HL-60 (cell line): Measurements from ENCODE around the gene DUSP1.

ENCODE experiments used
- DNase-seq, 2 experiments: peaks; one replicate each; pipeline ENCODE4 v3.0.0-alpha.2; 2010 to 2020; ENCODE audit warnings: low read depth in 1 of 2, low spot score in 1 of 2
- H3K27ac ChIP-seq: fragments of 250-450 bp; sonication (Bioruptor Pico); replicated peaks from 2 replicates; pipeline ENCODE4 v1.5.1; 2020; ENCODE audit warnings: mild to moderate bottlenecking, moderate library complexity
- H3K27me3 ChIP-seq: fragments of 250-450 bp; sonication (Bioruptor Pico); 2 replicates; pipeline ENCODE4 v1.5.1; 2021; ENCODE audit warnings: mild to moderate bottlenecking, moderate library complexity; ENCODE audit not compliant: insufficient read depth, poor library complexity, severe bottlenecking
- H3K4me3 ChIP-seq: replicated peaks from 2 replicates; pipeline ENCODE4 v1.5.1; 2011; ENCODE audit warnings: mild to moderate bottlenecking, control low read depth, low read length; ENCODE audit not compliant: insufficient read depth
- GABPA ChIP-seq: IDR thresholded peaks from 2 replicates; pipeline ENCODE4 v1.6.1; 2012; ENCODE audit warnings: low read depth
- POLR2AphosphoS5 ChIP-seq: IDR thresholded peaks from 2 replicates; pipeline ENCODE4 v1.6.1; 2012; ENCODE audit warnings: low read depth
- REST ChIP-seq: IDR thresholded peaks from 2 replicates; pipeline ENCODE4 v1.6.1; 2012; ENCODE audit warnings: low read depth; ENCODE audit not compliant: insufficient replicate concordance
- SPI1 ChIP-seq: IDR thresholded peaks from 2 replicates; pipeline ENCODE4 v1.6.1; 2012; ENCODE audit warnings: low read depth, mild to moderate bottlenecking, borderline replicate concordance
- TF ChIP-seq, protein P1 (sequence below): IDR thresholded peaks from one replicate; pipeline ENCODE4 v1.5.1; 2011; ENCODE audit warnings: low read length, control low read depth, inconsistent platforms; ENCODE audit not compliant: insufficient read depth

The DUSP1 gene

DNA sequence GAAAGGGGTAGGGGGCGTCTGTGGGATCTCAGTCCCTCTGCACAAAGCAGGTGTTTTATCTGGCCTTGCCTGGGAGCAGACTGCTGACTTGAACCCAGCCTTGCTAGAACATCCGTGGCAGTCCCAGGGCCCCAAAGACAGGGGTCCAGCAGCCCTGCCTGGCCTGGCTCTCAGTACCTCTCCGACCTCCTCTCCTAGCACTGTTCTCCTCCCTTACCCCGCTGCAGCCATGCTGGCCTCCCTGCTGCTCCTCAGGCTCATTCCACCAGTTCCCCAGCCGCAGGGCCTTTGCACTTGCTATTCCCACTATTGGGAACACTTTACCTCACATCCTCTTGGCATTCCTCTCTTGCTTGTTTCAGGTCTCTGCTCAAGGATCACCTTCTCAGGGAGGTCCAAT is 45.2 kb downstream of the DUSP1 start:
- no peak overlapping the region for H3K27ac ChIP-seq
- no peak for DNase-seq
- no peak overlapping the region for H3K4me3 ChIP-seq
- no peak for TF ChIP-seq REST
- no peak for TF ChIP-seq GABPA
- no peak for TF ChIP-seq POLR2AphosphoS5
- no peak for TF ChIP-seq SPI1
- TF ChIP-seq, protein P1, sequence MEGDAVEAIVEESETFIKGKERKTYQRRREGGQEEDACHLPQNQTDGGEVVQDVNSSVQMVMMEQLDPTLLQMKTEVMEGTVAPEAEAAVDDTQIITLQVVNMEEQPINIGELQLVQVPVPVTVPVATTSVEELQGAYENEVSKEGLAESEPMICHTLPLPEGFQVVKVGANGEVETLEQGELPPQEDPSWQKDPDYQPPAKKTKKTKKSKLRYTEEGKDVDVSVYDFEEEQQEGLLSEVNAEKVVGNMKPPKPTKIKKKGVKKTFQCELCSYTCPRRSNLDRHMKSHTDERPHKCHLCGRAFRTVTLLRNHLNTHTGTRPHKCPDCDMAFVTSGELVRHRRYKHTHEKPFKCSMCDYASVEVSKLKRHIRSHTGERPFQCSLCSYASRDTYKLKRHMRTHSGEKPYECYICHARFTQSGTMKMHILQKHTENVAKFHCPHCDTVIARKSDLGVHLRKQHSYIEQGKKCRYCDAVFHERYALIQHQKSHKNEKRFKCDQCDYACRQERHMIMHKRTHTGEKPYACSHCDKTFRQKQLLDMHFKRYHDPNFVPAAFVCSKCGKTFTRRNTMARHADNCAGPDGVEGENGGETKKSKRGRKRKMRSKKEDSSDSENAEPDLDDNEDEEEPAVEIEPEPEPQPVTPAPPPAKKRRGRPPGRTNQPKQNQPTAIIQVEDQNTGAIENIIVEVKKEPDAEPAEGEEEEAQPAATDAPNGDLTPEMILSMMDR: no peak
- no peaks in the 10 kb centered on the region for H3K27me3 ChIP-seq

GRCh38 chr5:172725273-172725672 is 45.7 kb downstream of the DUSP1 start:
- Histone ChIP-seq H3K4me3 (no peak overlapping the region), H3K27ac (no peak overlapping the region), H3K27me3 (no peaks in the 10 kb centered on the region)
- no peak for TF ChIP-seq REST
- TF ChIP-seq SPI1: no peak
- TF ChIP-seq, protein P1: no peak
- no peak for TF ChIP-seq GABPA
- no peak for TF ChIP-seq POLR2AphosphoS5
- DNase-seq: no peak

DNA sequence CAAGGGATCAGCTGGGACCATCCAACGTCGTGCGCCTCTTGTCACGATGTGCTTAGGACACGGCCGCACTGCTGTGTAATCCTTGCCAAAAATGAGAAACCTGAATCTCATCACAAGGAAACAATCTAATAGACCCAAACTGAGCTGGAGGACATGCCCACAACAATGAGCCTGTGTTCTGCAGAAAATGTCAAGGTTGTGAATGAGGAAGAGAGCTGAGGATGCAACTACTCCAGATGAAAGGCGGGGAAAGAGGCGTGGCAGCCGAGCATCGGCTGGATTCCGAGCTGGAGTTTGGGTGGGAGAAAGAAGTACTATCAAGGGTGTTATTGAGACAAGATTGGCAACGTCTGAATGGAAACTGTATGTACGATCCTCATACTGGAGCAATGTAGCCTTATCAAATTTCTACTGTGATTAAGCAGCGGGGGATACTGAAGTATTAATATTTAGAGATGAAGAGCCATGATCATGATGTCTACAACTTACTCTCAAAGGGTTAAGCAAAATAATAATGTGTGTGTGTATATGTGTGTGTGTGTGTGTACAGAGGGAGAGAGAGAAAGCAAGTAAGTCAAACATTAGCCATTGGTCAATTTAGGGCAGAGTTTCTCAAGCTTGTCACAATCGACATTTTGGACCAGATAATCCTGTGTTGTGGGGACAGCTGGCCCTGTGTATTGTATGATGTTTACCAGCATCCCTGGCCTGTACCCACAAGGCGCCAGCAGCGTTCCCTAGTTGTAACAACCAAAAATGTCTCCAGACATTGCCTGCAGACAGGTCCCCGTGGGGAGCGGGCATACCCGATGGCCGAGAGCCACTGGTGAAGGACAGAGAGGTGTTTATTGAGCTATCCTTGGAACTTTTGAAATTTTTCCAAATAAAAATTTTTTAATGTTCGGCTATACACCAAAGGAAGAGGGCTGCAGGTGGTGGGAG is 46.5 kb downstream of the DUSP1 start:
- no peak overlapping the region for H3K4me3 ChIP-seq
- H3K27me3 ChIP-seq: no peaks in the 10 kb centered on the region
- TF ChIP-seq SPI1: no peak
- no peak for TF ChIP-seq POLR2AphosphoS5
- TF ChIP-seq REST: no peak
- no peak for TF ChIP-seq GABPA
- TF ChIP-seq, protein P1: no peak
- H3K27ac ChIP-seq: no peak overlapping the region
- no peak for DNase-seq
